Vagina (tissue), 2 donors: ENCODE results near the gene SLC1A3. TPM values are rescaled to one million over a fixed set of nuclear protein-coding genes. Genes with fewer than 3 reads are reported as not detected.

Experiments used
- DNase-seq, 2 donors: peaks; one replicate each; pipeline ENCODE4 v3.0.0-alpha.2; 2017; ENCODE audit errors: extremely low spot score in 2 of 2
- H3K27ac ChIP-seq: fragments of 200-600 bp; sonication (generic); one replicate; pipeline ENCODE4 v1.5.1; 2019
- H3K27me3 ChIP-seq: fragments of 200-600 bp; sonication (generic); one replicate; pipeline ENCODE4 v1.5.1; 2019
- H3K36me3 ChIP-seq, 2 donors: fragments of 200-600 bp; sonication (generic); one replicate each; pipeline ENCODE4 v1.5.1; 2017 to 2019
- H3K4me1 ChIP-seq: fragments of 200-600 bp; sonication (generic); one replicate; pipeline ENCODE4 v1.5.1; 2019
- H3K4me3 ChIP-seq, 2 donors: fragments of 200-600 bp; sonication (generic); 1 replicate in 1 of 2; 2 replicates in 1 of 2; pipeline ENCODE4 v1.5.1; 2016 to 2019
- H3K9me3 ChIP-seq: fragments of 200-600 bp; sonication (generic); one replicate; pipeline ENCODE4 v1.5.1; 2019
- CTCF ChIP-seq, 3 experiments: fragments of 450-650 bp in 2 of 3; fragments of 200-600 bp in 1 of 3; sonication (generic) in 1 of 3; IDR thresholded peaks; one replicate each; pipeline ENCODE4 v1.5.1; 2017 to 2019; ENCODE audit warnings: antibody characterized with exemption in 3 of 3, mild to moderate bottlenecking in 2 of 3, moderate library complexity in 2 of 3
- POLR2A ChIP-seq, 2 donors: fragments of 450-650 bp; IDR thresholded peaks; one replicate each; pipeline ENCODE4 v1.6.1; 2017; ENCODE audit warnings: antibody characterized with exemption in 2 of 2, mild to moderate bottlenecking in 2 of 2, moderate library complexity in 2 of 2
- POLR2AphosphoS5 ChIP-seq, 2 donors: sonication (generic); formaldehyde crosslinking; IDR thresholded peaks; one replicate each; pipeline ENCODE4 v1.9.0; 2017; ENCODE audit warnings: antibody characterized with exemption in 2 of 2, mild to moderate bottlenecking in 2 of 2, low read depth in 1 of 2; ENCODE audit not compliant: insufficient read depth in 1 of 2
- intact Hi-C: fragments of 100-400 bp; cut with DNase I; formaldehyde crosslinking; loops from one replicate; pipeline ENCODE4 v1.15.1; 2023
- total RNA-seq: library from RNA; depleted of rRNA; stranded (reverse); fragments of >200 nt; gene quantifications from one replicate; pipeline ENCODE4 v1.2.3, GENCODE V29; 2016

Gene SLC1A3
- total RNA-seq, 1 donor from 2014 or later: 18.9 TPM

DNA sequence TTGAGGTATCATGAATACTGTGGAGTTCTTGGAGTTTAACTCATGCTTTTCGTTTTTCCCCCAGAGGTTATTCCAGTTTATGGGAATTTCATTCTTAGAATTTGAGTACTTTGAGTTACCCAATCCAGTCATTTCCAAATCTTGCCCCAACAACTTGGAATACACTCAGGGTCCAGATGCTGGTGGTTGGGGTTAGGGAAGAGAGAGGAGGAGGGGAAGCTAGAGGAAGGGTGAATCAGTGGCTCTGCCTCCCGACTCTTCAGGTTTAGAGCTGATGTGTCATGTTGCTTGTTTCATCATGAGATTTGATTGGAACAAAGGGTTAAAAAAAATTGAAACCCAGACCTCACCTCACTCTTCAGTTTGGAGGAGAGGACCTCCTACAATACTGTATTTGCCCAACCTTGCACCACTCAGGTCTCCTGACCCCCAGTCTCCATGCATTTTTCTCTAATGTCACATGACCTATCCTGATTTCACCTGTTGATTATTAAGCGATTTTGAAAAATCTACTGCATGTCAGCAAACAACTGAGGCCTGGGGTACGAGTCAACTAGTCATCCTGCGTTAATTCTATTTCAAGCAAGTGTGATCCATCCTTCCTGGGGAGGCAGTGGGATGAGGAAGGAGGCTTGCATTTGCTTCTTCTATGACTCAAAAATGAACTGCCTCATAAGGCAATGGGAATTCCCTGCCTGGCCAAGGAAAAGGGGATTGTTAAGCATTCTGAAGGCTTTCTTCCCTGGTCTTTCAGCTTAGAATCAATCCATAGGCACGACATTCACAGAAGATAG, 6.2 kb upstream of the SLC1A3 start:
- TF ChIP-seq POLR2A (IDR thresholded peaks at IDR 0.05) (no peak), POLR2AphosphoS5 (IDR thresholded peaks at IDR 0.05; ENCODE audit: insufficient read depth in 1 of 2, low read depth in 1 of 2) (no peak)
- Histone ChIP-seq H3K36me3 (no peaks in the 10 kb centered on the region), H3K27ac (no peak overlapping the region), H3K4me1 (no peaks in the 10 kb centered on the region), H3K27me3 (no peaks in the 10 kb centered on the region), H3K4me3 (no peak overlapping the region), H3K9me3 (no peaks in the 10 kb centered on the region)
- intact Hi-C loops: no loop called here
- no peak for DNase-seq

- no peak overlapping the region for H3K4me3 ChIP-seq
- H3K9me3 ChIP-seq: no peaks in the 10 kb centered on the region
- H3K27me3 ChIP-seq: no peaks in the 10 kb centered on the region
- no peaks in the 10 kb centered on the region for H3K4me1 ChIP-seq
- TF ChIP-seq POLR2AphosphoS5 (IDR thresholded peaks at IDR 0.05; ENCODE audit: insufficient read depth in 1 of 2, low read depth in 1 of 2) (no peak), POLR2A (IDR thresholded peaks at IDR 0.05) (no peak), CTCF (IDR thresholded peaks at IDR 0.05) (no peak)
- no peak for DNase-seq
- intact Hi-C loops: no loop called here
- no peak overlapping the region for H3K27ac ChIP-seq
- no peaks in the 10 kb centered on the region for H3K36me3 ChIP-seq
Measured at GRCh38 chr5:36600917-36601527, 5.4 kb upstream of the SLC1A3 start.

- no peaks in the 10 kb centered on the region for H3K9me3 ChIP-seq
- H3K27me3 ChIP-seq: no peaks in the 10 kb centered on the region
- DNase-seq: no peak
- H3K36me3 ChIP-seq: no peaks in the 10 kb centered on the region
- no peak overlapping the region for H3K4me3 ChIP-seq
- TF ChIP-seq CTCF (IDR thresholded peaks at IDR 0.05) (no peak), POLR2A (IDR thresholded peaks at IDR 0.05) (no peak), POLR2AphosphoS5 (IDR thresholded peaks at IDR 0.05; ENCODE audit: insufficient read depth in 1 of 2, low read depth in 1 of 2) (no peak)
- peaks cover 9% of the 10 kb centered on the region for H3K4me1 ChIP-seq
- intact Hi-C loops: no loop called here
- H3K27ac ChIP-seq: no peak overlapping the region
Measured at GRCh38 chr5:36602704-36603321, 3.6 kb upstream of the SLC1A3 start.

DNA sequence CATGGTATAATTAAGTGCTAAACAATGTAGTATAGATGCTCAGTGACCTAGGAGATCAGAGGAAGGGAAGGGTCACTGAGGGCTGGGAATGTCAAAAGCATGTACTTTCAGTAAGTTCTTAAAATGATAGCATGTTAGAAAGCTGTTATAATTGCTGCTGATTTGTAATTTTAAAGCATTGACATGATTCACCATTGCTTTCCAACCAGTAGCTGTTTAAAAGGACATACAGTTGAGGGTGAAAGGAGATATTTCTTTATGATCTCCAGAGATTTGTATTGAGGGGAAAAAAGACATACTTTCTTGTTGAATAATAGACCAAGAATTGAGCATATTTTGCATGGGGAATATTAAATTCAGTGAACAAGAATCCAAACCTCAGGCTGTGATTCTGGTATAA, 1.2 kb upstream of the SLC1A3 start:
- H3K36me3 ChIP-seq: no peaks in the 10 kb centered on the region
- H3K9me3 ChIP-seq: no peaks in the 10 kb centered on the region
- intact Hi-C loops: no loop called here
- H3K27ac ChIP-seq: no peak overlapping the region
- H3K27me3 ChIP-seq: no peaks in the 10 kb centered on the region
- H3K4me1 ChIP-seq: peaks cover 14% of the 10 kb centered on the region
- TF ChIP-seq POLR2A (IDR thresholded peaks at IDR 0.05) (no peak), CTCF (IDR thresholded peaks at IDR 0.05) (no peak), POLR2AphosphoS5 (IDR thresholded peaks at IDR 0.05; ENCODE audit: insufficient read depth in 1 of 2, low read depth in 1 of 2) (no peak)
- no peak overlapping the region for H3K4me3 ChIP-seq
- no peak for DNase-seq

- Histone ChIP-seq H3K36me3 (no peaks in the 10 kb centered on the region), H3K27me3 (no peaks in the 10 kb centered on the region), H3K4me3 (peak overlapping the region; percentile 52 to 60), H3K9me3 (no peaks in the 10 kb centered on the region), H3K27ac (peak overlapping the region; percentile 25), H3K4me1 (peaks cover 14% of the 10 kb centered on the region)
- no peak for DNase-seq
- intact Hi-C loops: no loop called here
- no peak for TF ChIP-seq POLR2A (IDR thresholded peaks at IDR 0.05)
- TF ChIP-seq CTCF (IDR thresholded peaks at IDR 0.05): no peak
- no peak for TF ChIP-seq POLR2AphosphoS5 (IDR thresholded peaks at IDR 0.05; ENCODE audit: insufficient read depth in 1 of 2, low read depth in 1 of 2)
Measured at GRCh38 chr5:36606036-36606427, 374 bp upstream of the SLC1A3 start.
